RWPE1 (cell line): ENCODE data around the gene TMEM33.
"Not testable (repeated sequence)": the region's sequence is repeated elsewhere in the genome, so short reads cannot be mapped to it uniquely, and the experiment has no call there.

ENCODE experiments used
- CTCF ChIA-PET: fragments of 350-600 bp; sonication (Branson Sonifier 250); formaldehyde crosslinking; extraction: SDS; loops from one replicate; lab custom pipeline; 2021; lab: Yijun Ruan, JAX
- POLR2A ChIA-PET: fragments of 400-600 bp; formaldehyde crosslinking; extraction: SDS; loops from one replicate; lab custom pipeline; 2020; ENCODE audit warnings: antibody characterized with exemption; ENCODE audit not compliant: low non-redundant PET; lab: Yijun Ruan, JAX
- DNase-seq: peaks from one replicate; pipeline ENCODE4 v3.0.0; 2012; ENCODE audit warnings: low spot score
- H3K27ac ChIP-seq: fragments of 450-650 bp; 2 replicates; pipeline ENCODE4 v1.5.1; 2017
- TF ChIP-seq, protein P1 (sequence below): fragments of 450-650 bp; conservative IDR thresholded peaks from 2 replicates; pipeline ENCODE4 v1.5.1; 2017; ENCODE audit warnings: low read depth, mild to moderate bottlenecking

TMEM33 gene

DNA sequence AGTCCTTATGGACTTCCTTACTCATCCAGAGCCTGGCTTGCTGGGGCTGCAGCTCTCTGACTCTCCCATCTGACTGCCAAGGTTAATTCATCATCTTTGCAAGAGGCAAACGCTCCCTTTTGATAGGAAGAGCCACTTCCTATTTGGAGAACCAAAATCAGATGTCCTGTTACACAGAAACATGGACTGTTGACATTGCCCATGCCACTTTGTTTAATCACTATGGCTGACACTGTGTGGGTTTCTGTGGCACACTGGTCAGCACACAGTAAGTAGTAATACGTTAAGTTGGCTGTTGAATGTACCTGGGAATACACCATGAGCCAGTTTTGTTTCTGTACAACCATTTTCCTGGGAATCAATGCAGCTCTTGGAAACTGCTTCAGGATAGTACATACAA, 45.1 kb upstream of the TMEM33 start:
- DNase-seq = no peak
- POLR2A ChIA-PET = no interaction called here
- no peak overlapping the region for H3K27ac ChIP-seq
- TF ChIP-seq, protein P1, sequence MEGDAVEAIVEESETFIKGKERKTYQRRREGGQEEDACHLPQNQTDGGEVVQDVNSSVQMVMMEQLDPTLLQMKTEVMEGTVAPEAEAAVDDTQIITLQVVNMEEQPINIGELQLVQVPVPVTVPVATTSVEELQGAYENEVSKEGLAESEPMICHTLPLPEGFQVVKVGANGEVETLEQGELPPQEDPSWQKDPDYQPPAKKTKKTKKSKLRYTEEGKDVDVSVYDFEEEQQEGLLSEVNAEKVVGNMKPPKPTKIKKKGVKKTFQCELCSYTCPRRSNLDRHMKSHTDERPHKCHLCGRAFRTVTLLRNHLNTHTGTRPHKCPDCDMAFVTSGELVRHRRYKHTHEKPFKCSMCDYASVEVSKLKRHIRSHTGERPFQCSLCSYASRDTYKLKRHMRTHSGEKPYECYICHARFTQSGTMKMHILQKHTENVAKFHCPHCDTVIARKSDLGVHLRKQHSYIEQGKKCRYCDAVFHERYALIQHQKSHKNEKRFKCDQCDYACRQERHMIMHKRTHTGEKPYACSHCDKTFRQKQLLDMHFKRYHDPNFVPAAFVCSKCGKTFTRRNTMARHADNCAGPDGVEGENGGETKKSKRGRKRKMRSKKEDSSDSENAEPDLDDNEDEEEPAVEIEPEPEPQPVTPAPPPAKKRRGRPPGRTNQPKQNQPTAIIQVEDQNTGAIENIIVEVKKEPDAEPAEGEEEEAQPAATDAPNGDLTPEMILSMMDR = no peak
- CTCF ChIA-PET = no interaction called here

GRCh38 chr4:41896648-41897047, 38.6 kb upstream of the TMEM33 start:
- TF ChIP-seq, protein P1 = no peak
- DNase-seq = no peak
- CTCF ChIA-PET = interaction anchor here (0.6 kb wide), 2 partner anchors 197 to 250 kb away, joined by 3 to 4 read pairs; no protein-coding TSS in a partner anchor
- no peak overlapping the region for H3K27ac ChIP-seq
- POLR2A ChIA-PET = interaction anchor here (0.6 kb wide), 1 partner anchor 93 kb away, joined by 6 read pairs; no protein-coding TSS in a partner anchor

DNA sequence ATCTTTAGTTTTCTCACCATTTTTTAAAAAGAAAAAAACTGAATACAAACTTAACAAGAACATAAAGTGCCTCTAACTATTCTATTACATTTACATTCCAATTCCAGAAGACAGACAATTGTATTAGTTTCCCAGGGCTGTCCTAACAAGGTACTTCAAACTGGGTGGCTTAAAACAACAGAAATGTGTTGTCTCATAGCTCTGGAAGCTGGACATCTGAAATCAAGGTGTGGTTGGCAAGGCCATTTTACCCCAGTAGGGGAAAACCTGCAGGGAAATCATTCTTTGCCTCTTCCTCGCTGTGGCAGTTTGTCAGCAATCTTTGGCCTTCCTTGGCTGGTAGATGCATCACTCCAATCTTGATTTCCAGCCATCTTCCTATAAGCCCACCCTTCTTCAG, 37.5 kb upstream of the TMEM33 start:
- POLR2A ChIA-PET = no interaction called here
- TF ChIP-seq, protein P1 = no peak
- DNase-seq = no peak
- H3K27ac ChIP-seq = no peak overlapping the region
- CTCF ChIA-PET = no interaction called here

GRCh38 chr4:41909136-41909535, 26.1 kb upstream of the TMEM33 start:
- POLR2A ChIA-PET, H3K27ac ChIP-seq, DNase-seq: not testable (repeated sequence)
- CTCF ChIA-PET = interaction anchor here (0.6 kb wide), 1 partner anchor 628 kb away, joined by 3 read pairs; no protein-coding TSS in a partner anchor

DNA sequence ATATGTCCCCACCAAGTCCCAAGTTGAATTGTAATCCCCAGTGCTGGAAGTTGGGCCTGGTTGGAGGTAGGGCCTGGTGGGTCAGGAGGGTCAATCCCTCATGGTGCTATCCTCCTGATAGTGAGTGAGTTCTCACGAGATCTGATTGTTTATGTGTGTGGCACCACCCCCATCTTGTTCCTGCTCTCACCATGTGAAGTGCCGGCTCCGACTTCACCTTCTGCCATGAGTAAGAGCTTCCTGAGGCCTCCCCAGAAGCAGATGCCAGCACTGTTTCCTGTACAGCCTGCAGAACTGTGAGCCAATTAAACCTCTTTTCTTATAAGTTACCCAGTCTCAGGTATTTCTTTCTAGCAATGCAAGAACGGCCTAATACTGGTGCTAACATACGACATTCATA, 22.7 kb upstream of the TMEM33 start:
- TF ChIP-seq, protein P1 = no peak
- DNase-seq = no peak

GRCh38 chr4:41913509-41913908, 21.7 kb upstream of the TMEM33 start:
- CTCF ChIA-PET = no interaction called here
- POLR2A ChIA-PET = no interaction called here
- no peak for DNase-seq
- H3K27ac ChIP-seq = no peak overlapping the region
- TF ChIP-seq, protein P1 = no peak

More for the DNA sequence above, 22.7 kb upstream of the TMEM33 start:
- ChIA-PET CTCF (no interaction called here), POLR2A (no interaction called here)
- H3K27ac ChIP-seq = no peak overlapping the region

DNA sequence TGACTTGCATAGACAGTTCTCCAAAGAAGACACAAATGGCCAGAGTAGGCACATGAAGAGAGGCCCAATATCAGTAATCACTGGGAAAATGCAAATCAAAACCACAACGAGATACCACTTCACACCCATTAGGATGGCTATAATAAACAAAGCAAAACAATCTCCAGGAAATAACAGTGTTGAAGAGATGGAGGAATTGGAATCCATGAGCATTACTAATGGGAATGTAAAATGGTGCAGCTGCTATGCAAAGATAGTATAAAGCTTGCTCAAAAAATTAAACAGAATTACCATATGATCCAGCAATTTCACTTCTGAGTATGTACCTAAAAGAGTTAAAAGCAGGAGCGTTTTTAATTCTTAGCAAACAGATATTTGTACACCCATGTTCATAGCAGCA, 17.0 kb upstream of the TMEM33 start:
- ChIA-PET POLR2A (no interaction called here), CTCF (no interaction called here)
- no peak for DNase-seq
- TF ChIP-seq, protein P1 = no peak
- H3K27ac ChIP-seq = no peak overlapping the region

GRCh38 chr4:41920416-41920815, 14.8 kb upstream of the TMEM33 start:
- POLR2A ChIA-PET, DNase-seq, H3K27ac ChIP-seq: not testable (repeated sequence)
- CTCF ChIA-PET = interaction anchor here (0.6 kb wide), 1 partner anchor 225 kb away, joined by 5 read pairs; no protein-coding TSS in a partner anchor
